ENCODE results near the gene PPM1H. TPM values are rescaled to one million over a fixed set of nuclear protein-coding genes. Genes with fewer than 3 reads are reported as not detected.

Gene PPM1H
- total RNA-seq, 1 experiment from 2014 or later: 37.1 TPM

DNA sequence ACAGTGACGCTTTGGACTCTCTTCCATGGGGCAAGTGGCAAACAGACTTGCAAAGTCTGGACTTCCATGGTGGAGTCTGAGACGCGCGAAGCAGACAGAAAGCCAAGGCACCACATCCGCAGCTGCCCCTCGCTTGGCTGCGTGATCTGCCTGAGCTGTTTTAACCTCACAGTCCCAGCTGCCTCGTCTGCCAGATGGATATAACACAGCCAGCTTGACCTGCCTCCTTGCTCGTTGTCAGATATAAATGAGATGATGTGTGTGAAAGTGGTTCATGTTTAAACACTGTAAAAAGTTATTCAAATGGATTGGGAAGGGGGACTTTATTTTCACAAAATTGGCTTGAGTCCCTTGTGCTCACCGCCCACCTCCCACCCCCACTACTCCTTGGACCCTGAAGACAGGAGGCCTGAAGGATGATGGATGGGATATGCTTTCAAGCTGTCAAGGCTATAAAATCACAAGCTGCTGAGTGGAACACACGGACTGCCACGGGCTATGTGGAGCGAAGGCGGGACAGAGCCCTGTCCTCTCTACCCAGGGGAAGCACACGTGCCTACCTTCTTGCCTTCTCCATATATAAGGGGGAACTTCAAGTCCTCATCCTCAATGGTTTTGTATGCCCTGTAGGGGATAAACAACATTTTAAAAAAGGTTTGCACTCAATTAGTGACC, 241.4 kb downstream of the PPM1H start:
- H3K36me3 Mint-ChIP-seq: peaks cover 41% of the 10 kb centered on the region
- H3K4me3 Mint-ChIP-seq: no peak overlapping the region
- POLR2A ChIA-PET: no interaction called here

DNA sequence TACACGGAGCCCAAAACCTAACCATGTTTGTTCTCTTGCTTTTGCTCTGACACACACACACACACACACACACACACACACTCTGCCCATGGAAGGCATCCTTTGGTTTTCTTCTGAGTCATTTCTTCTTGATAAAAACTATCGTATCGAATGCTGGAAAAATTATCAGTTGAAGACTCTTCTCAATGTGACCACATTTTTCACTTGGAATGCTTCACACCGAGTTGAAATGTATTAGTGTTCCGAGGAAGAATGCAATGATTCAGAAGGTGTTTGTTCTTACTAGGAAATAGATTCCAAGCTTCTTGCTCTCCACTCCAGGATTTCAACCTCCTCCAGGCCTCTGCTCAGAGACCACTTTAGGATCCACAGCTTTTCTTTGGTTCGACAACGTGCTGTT, 242.1 kb downstream of the PPM1H start:
- CTCF ChIA-PET: no interaction called here
- POLR2A ChIA-PET: no interaction called here
- peaks cover 7% of the 10 kb centered on the region for H3K9me3 Mint-ChIP-seq
- DNase-seq (ENCODE audit: low spot score): no peak
- no peak overlapping the region for H3K4me3 Mint-ChIP-seq
- H3K27ac Mint-ChIP-seq: no peak overlapping the region; the same call in 1 of the 2 replicates
- H3K4me1 Mint-ChIP-seq: peaks cover 15% of the 10 kb centered on the region
- ATAC-seq: no peak
- TF ChIP-seq ZNF416 (CRISPR knock-in tag; IDR thresholded peaks at IDR 0.05) (no peak), MXD4 (CRISPR knock-in tag; IDR thresholded peaks at IDR 0.05; ENCODE audit: borderline replicate concordance) (no peak), ZNF423 (CRISPR knock-in tag; IDR thresholded peaks at IDR 0.05) (no peak), ESRRA (CRISPR knock-in tag; IDR thresholded peaks at IDR 0.05; ENCODE audit: borderline replicate concordance) (no peak)
- TF ChIP-seq, protein P1, sequence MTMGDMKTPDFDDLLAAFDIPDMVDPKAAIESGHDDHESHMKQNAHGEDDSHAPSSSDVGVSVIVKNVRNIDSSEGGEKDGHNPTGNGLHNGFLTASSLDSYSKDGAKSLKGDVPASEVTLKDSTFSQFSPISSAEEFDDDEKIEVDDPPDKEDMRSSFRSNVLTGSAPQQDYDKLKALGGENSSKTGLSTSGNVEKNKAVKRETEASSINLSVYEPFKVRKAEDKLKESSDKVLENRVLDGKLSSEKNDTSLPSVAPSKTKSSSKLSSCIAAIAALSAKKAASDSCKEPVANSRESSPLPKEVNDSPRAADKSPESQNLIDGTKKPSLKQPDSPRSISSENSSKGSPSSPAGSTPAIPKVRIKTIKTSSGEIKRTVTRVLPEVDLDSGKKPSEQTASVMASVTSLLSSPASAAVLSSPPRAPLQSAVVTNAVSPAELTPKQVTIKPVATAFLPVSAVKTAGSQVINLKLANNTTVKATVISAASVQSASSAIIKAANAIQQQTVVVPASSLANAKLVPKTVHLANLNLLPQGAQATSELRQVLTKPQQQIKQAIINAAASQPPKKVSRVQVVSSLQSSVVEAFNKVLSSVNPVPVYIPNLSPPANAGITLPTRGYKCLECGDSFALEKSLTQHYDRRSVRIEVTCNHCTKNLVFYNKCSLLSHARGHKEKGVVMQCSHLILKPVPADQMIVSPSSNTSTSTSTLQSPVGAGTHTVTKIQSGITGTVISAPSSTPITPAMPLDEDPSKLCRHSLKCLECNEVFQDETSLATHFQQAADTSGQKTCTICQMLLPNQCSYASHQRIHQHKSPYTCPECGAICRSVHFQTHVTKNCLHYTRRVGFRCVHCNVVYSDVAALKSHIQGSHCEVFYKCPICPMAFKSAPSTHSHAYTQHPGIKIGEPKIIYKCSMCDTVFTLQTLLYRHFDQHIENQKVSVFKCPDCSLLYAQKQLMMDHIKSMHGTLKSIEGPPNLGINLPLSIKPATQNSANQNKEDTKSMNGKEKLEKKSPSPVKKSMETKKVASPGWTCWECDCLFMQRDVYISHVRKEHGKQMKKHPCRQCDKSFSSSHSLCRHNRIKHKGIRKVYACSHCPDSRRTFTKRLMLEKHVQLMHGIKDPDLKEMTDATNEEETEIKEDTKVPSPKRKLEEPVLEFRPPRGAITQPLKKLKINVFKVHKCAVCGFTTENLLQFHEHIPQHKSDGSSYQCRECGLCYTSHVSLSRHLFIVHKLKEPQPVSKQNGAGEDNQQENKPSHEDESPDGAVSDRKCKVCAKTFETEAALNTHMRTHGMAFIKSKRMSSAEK (CRISPR knock-in tag; IDR thresholded peaks at IDR 0.05; ENCODE audit: borderline replicate concordance): no peak
- no peaks in the 10 kb centered on the region for H3K27me3 Mint-ChIP-seq (ENCODE audit: low read depth)
- peaks cover 47% of the 10 kb centered on the region for H3K36me3 Mint-ChIP-seq

More for the DNA sequence above, 241.4 kb downstream of the PPM1H start:
- DNase-seq (ENCODE audit: low spot score) (no peak), ATAC-seq (no peak)
- Mint-ChIP-seq H3K27ac (no peak overlapping the region), H3K27me3 (ENCODE audit: low read depth) (no peaks in the 10 kb centered on the region), H3K9me3 (peaks cover 7% of the 10 kb centered on the region), H3K4me1 (peaks cover 15% of the 10 kb centered on the region)
- CTCF ChIA-PET: interaction anchor here (0.6 kb wide), 1 partner anchor 112 kb away, joined by 3 read pairs; no protein-coding TSS in a partner anchor
- TF ChIP-seq ZNF317 (CRISPR knock-in tag; IDR thresholded peaks at IDR 0.05; ENCODE audit: borderline replicate concordance, low read depth) (no peak), ETV6 (CRISPR knock-in tag; IDR thresholded peaks at IDR 0.05) (no peak), FOXP1 (CRISPR knock-in tag; IDR thresholded peaks at IDR 0.05; ENCODE audit: borderline replicate concordance) (no peak), ZNF671 (CRISPR knock-in tag; IDR thresholded peaks at IDR 0.05) (no peak), NFE2L1 (CRISPR knock-in tag; IDR thresholded peaks at IDR 0.05) (no peak)
- TF ChIP-seq, protein P2, sequence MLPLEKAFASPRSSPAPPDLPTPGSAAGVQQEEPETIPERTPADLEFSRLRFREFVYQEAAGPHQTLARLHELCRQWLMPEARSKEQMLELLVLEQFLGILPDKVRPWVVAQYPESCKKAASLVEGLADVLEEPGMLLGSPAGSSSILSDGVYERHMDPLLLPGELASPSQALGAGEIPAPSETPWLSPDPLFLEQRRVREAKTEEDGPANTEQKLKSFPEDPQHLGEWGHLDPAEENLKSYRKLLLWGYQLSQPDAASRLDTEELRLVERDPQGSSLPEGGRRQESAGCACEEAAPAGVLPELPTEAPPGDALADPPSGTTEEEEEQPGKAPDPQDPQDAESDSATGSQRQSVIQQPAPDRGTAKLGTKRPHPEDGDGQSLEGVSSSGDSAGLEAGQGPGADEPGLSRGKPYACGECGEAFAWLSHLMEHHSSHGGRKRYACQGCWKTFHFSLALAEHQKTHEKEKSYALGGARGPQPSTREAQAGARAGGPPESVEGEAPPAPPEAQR (CRISPR knock-in tag; IDR thresholded peaks at IDR 0.05): no peak
- TF ChIP-seq, protein P3, sequence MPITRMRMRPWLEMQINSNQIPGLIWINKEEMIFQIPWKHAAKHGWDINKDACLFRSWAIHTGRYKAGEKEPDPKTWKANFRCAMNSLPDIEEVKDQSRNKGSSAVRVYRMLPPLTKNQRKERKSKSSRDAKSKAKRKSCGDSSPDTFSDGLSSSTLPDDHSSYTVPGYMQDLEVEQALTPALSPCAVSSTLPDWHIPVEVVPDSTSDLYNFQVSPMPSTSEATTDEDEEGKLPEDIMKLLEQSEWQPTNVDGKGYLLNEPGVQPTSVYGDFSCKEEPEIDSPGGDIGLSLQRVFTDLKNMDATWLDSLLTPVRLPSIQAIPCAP (CRISPR knock-in tag; IDR thresholded peaks at IDR 0.05): no peak
- TF ChIP-seq, protein P4, sequence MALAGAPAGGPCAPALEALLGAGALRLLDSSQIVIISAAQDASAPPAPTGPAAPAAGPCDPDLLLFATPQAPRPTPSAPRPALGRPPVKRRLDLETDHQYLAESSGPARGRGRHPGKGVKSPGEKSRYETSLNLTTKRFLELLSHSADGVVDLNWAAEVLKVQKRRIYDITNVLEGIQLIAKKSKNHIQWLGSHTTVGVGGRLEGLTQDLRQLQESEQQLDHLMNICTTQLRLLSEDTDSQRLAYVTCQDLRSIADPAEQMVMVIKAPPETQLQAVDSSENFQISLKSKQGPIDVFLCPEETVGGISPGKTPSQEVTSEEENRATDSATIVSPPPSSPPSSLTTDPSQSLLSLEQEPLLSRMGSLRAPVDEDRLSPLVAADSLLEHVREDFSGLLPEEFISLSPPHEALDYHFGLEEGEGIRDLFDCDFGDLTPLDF (CRISPR knock-in tag; IDR thresholded peaks at IDR 0.05): no peak
- TF ChIP-seq, protein P5, sequence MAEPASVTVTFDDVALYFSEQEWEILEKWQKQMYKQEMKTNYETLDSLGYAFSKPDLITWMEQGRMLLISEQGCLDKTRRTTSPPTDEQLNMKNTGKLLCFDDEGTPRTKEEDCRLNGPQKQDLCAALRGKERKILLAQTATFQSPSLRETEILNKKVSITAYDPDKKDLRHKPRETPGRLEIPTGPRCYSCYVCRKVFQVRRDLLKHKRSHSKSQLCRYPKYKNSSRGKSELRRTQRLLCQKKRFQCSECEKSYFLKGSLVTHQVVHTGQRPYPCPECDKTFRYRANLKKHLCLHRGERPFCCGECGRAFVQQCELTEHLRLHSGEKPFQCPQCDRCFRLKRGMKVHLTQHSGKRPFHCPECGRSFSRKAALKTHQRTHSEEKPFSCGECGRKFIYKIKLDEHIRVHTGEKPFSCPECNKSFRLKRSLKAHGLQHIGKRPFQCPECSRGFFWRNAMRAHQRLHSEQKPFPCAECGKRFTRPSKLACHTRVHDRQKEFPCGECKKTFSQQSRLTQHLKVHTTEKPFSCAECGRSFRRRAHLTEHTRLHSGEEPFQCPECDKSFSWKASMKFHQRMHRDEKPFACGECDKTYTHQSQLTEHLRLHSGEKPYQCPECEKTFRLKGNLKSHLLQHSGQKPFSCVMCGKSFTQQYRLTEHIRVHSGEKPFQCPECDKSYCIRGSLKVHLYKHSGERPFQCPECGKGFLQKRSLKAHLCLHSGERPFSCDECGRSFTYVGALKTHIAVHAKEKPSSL (CRISPR knock-in tag; conservative IDR thresholded peaks at IDR 0.05): no peak
- TF ChIP-seq, protein P6, sequence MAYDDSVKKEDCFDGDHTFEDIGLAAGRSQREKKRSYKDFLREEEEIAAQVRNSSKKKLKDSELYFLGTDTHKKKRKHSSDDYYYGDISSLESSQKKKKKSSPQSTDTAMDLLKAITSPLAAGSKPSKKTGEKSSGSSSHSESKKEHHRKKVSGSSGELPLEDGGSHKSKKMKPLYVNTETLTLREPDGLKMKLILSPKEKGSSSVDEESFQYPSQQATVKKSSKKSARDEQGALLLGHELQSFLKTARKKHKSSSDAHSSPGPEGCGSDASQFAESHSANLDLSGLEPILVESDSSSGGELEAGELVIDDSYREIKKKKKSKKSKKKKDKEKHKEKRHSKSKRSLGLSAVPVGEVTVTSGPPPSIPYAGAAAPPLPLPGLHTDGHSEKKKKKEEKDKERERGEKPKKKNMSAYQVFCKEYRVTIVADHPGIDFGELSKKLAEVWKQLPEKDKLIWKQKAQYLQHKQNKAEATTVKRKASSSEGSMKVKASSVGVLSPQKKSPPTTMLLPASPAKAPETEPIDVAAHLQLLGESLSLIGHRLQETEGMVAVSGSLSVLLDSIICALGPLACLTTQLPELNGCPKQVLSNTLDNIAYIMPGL (CRISPR knock-in tag; IDR thresholded peaks at IDR 0.05): no peak

Data from WTC11 (cell line).